Spleen (tissue), 13 donors: Measurements from ENCODE around the gene KANTR. TPM values are rescaled to one million over a fixed set of nuclear protein-coding genes. Genes with fewer than 3 reads are reported as not detected.

ENCODE experiments used
- DNase-seq: peaks from one replicate; pipeline ENCODE4 v3.0.0-alpha.2; 2020
- H3K27ac ChIP-seq, 8 donors: fragments of 200-600 bp; sonication (generic) in 7 of 8; 1 replicate in 4 of 8; 2 replicates in 4 of 8; pipeline versions ENCODE4 v1.5.0 to v1.8.0; 2016 to 2021; ENCODE audit warnings: inconsistent platforms in 4 of 8, mild to moderate bottlenecking in 4 of 8, moderate library complexity in 1 of 8
- H3K27me3 ChIP-seq, 7 donors: fragments of 200-600 bp; sonication (generic) in 6 of 7; replicated peaks in 1 of 7; 1 replicate in 4 of 7; 2 replicates in 3 of 7; pipeline versions ENCODE4 v1.5.0 to v1.8.0; 2016 to 2021; ENCODE audit warnings: inconsistent platforms in 3 of 7, mild to moderate bottlenecking in 1 of 7
- H3K36me3 ChIP-seq, 6 donors: fragments of 200-600 bp; sonication (generic) in 5 of 6; 1 replicate in 4 of 6; 2 replicates in 2 of 6; pipeline versions ENCODE4 v1.5.0 to v1.8.0; 2016 to 2021; ENCODE audit warnings: inconsistent platforms in 2 of 6
- H3K4me1 ChIP-seq, 6 donors: fragments of 200-600 bp; sonication (generic) in 5 of 6; 1 replicate in 3 of 6; 2 replicates in 3 of 6; pipeline versions ENCODE4 v1.5.0 to v1.8.0; 2016 to 2021; ENCODE audit warnings: inconsistent platforms in 3 of 6
- H3K4me3 ChIP-seq, 8 donors: fragments of 200-600 bp; sonication (generic) in 7 of 8; 1 replicate in 4 of 8; 2 replicates in 4 of 8; pipeline versions ENCODE4 v1.5.0 to v1.8.0; 2016 to 2021; ENCODE audit warnings: inconsistent platforms in 4 of 8, mild to moderate bottlenecking in 4 of 8, moderate library complexity in 2 of 8
- H3K9me3 ChIP-seq, 8 donors: fragments of 200-600 bp; sonication (generic) in 7 of 8; 1 replicate in 4 of 8; 2 replicates in 4 of 8; pipeline versions ENCODE4 v1.5.0 to v1.8.0; 2016 to 2021; ENCODE audit warnings: inconsistent platforms in 4 of 8
- CTCF ChIP-seq, 11 experiments: fragments of 200-600 bp in 7 of 11; fragments of 450-650 bp in 4 of 11; sonication (generic) in 4 of 11; IDR thresholded peaks in 8 of 11; conservative IDR thresholded peaks in 3 of 11; 1 replicate in 7 of 11; 2 replicates in 4 of 11; pipeline versions ENCODE4 v1.4.0 to v1.8.0; 2016 to 2021; ENCODE audit warnings: antibody characterized with exemption in 11 of 11, inconsistent platforms in 4 of 11, mild to moderate bottlenecking in 1 of 11
- POLR2A ChIP-seq, 3 donors: fragments of 450-650 bp; IDR thresholded peaks; one replicate each; pipeline ENCODE4 v1.5.1; 2017; ENCODE audit warnings: antibody characterized with exemption in 3 of 3, mild to moderate bottlenecking in 1 of 3
- POLR2AphosphoS5 ChIP-seq, 3 donors: sonication (generic); formaldehyde crosslinking; IDR thresholded peaks; one replicate each; pipeline ENCODE4 v1.5.1; 2017; ENCODE audit warnings: antibody characterized with exemption in 3 of 3
- WGBS, 5 donors: extraction: QIAGEN DNeasy Blood & Tissue Kit in 3 of 5; methylation state at CpG; one replicate each; pipeline versions ENCODE4 v1.1.5 to v1.1.7; 2013 to 2018; 5-methylcytosine and 5-hydroxymethylcytosine counted together
- intact Hi-C: fragments of 100-400 bp; cut with DNase I; formaldehyde crosslinking; loops from one replicate; pipeline ENCODE4 v1.15.0; 2023; ENCODE audit warnings: low total_unique reads
- long read RNA-seq, 2 donors: transcript quantifications; one replicate each; lab custom pipeline, GENCODE V29; 2026
- polyA plus RNA-seq, 3 donors: library from polyadenylated mRNA; stranded (reverse); fragments of 200-250 nt; gene quantifications; one replicate each; pipeline ENCODE4 v1.2.1, GENCODE V29; 2013
- total RNA-seq, 7 donors: library from RNA; depleted of rRNA in 3 of 7; stranded (reverse); fragments of >200 nt in 3 of 7; fragmentation: NEBNext Ultra II Directional in 4 of 7; extraction: Animal tissue kit (Norgen Biotek cat#: 25700) in 4 of 7; gene quantifications; one replicate each; pipeline versions ENCODE4 v1.1.0 to v1.2.1, GENCODE V29; 2016 to 2021
- donor health status: healthy with polysubstance abuse.
- donor health status: DM: no; HTN: no; CAD: no; lungs with moderate emphysema.
- donor health status: DM: no; HTN: no; CAD: no.
- donor health status: Bipolar disorder and iron deficiency.
- donor health status: healthy.
- donor health status: DM: no; HTN: no; CAD: no.
- donor health status: DM: yes; HTN: yes; CAD: no.

The KANTR gene, protein sequence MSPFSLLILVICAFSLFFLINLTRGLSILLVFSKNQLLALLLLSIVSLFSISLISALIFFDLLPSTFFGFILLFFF
- total RNA-seq, result 10 to 100 TPM; 14.0 to 34.5 (median 19.3) TPM
- polyA plus RNA-seq, result 1 to 10 TPM; 4.4 to 8.4 (median 6.1) TPM
- long read RNA-seq, donor 1, partial matches to known transcripts, result 7 of 7 reads
- long read RNA-seq, donor 1, other reads (novel, unspliced or antisense), result 0 of 7 reads
- long read RNA-seq, donor 2, result 0 reads

DNA sequence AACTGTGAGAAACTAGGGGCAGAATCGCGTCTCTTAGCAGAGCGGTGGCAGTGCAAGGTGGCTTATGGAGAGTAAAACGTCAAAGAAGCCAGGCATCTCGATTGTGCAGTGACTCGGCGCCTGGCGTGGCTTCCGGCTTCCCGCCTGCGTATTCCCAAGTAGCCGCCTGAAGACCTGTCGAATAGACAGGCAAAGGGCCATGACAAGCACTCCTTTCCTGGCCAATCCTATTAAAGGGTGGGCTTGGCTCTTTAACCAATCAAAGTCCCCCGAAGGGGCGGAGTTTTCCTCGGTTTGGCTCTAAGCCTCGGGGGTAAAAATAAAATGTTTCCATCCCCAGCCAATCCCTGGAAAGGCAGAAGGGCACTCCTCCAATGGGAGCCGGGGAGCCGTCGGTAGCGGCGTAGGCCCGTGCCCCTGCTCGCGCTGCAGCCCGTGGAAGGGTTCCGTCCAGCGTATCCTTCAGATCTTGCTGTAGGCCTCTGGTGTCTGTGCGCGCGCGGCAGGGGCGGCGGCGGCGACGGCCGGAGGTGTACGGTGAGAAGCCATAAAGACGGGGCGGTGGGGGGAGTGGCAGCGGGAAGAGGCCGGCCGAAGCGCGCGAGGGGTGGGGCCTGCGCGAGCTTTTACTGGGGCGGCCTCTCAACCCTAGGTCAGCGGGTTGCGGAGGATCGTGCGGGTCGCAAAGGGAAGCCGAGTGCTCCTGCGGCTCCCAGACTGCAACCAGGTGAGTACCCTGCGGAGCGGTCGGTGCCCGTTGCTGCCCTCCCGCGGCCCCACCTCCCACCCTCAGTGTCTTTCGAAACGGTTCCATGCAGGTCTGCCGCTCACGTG lies at the start of gene KANTR:
KANTR (plus strand) TSS at position 395 of the 834 bp plus-strand sequence. CDS start 30,131 bp downstream, outside the sequence.
- intact Hi-C loops, result no loop called here
- peak in 1 of 3 donors; percentile 41 for TF ChIP-seq POLR2A (IDR thresholded peaks at IDR 0.05)
- TF ChIP-seq POLR2AphosphoS5 (IDR thresholded peaks at IDR 0.05), result peak; percentile 84 to 91 (median 87)
- no peak for TF ChIP-seq CTCF (IDR thresholded peaks at IDR 0.05 in 8 of 11, conservative IDR thresholded peaks at IDR 0.05 in 3 of 11)
- DNase-seq, result peak; percentile 93
- peak within 1 kb of the TSS; percentile 55 to 88 (median 60) for H3K4me3 ChIP-seq
- H3K27me3 ChIP-seq, result no peaks in the 10 kb centered on the region
- no peaks in the 10 kb centered on the region for H3K9me3 ChIP-seq
- peak within 1 kb of the TSS; percentile 49 to 91 (median 88) for H3K27ac ChIP-seq
- peaks cover 0 to 32% (median 10%) of the 10 kb centered on the region in 6 donors for H3K4me1 ChIP-seq
- peaks cover 0 to 5% (median 0%) of the 10 kb centered on the region in 6 donors for H3K36me3 ChIP-seq
- 0 to 54% (median 5%) methylated on average over 34 to 67 of the region's 67 CpGs for WGBS, 5 donors

DNA sequence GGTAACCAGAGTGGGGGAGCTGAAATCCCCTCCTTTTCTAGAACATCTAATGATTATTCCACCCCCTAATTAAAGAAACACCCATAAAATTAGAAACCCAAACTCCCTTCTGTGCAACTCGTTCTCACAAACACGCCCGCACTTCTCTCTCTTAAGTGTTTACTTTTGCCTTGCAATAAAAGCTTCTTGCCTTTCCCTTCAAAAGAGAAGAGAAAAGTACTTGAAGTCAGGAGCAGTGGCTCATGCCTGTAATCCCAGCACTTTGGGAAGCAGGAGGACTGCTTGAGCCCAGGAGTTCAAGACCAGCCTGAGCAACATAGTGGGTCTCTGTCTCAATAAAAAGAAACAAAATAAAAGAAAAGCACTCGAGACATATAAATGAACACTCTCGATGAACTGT lies 48.9 kb upstream of the KANTR start:
- no peak overlapping the region for H3K27ac ChIP-seq
- no peaks in the 10 kb centered on the region for H3K36me3 ChIP-seq
- H3K9me3 ChIP-seq, result no peaks in the 10 kb centered on the region
- H3K4me1 ChIP-seq, result no peaks in the 10 kb centered on the region
- intact Hi-C loops, result no loop called here
- no peak for DNase-seq
- 76 to 95% (median 90%) methylated on average over 5 of the region's 5 CpGs for WGBS, 5 donors
- H3K4me3 ChIP-seq, result no peak overlapping the region
- TF ChIP-seq POLR2A (IDR thresholded peaks at IDR 0.05) (no peak), CTCF (IDR thresholded peaks at IDR 0.05 in 8 of 11, conservative IDR thresholded peaks at IDR 0.05 in 3 of 11) (no peak), POLR2AphosphoS5 (IDR thresholded peaks at IDR 0.05) (no peak)
- H3K27me3 ChIP-seq, result peaks cover 0 to 27% (median 0%) of the 10 kb centered on the region in 7 donors

- DNase-seq, result no peak
- TF ChIP-seq POLR2A (IDR thresholded peaks at IDR 0.05), result no peak
- no peak for TF ChIP-seq CTCF (IDR thresholded peaks at IDR 0.05 in 8 of 11, conservative IDR thresholded peaks at IDR 0.05 in 3 of 11)
- TF ChIP-seq POLR2AphosphoS5 (IDR thresholded peaks at IDR 0.05), result no peak
- 82 to 93% (median 91%) methylated on average over 6 of the region's 6 CpGs for WGBS, 5 donors
- Histone ChIP-seq H3K9me3 (no peaks in the 10 kb centered on the region), H3K27ac (no peak overlapping the region), H3K4me3 (no peak overlapping the region), H3K4me1 (no peaks in the 10 kb centered on the region), H3K36me3 (no peaks in the 10 kb centered on the region), H3K27me3 (peaks cover 0 to 24% (median 0%) of the 10 kb centered on the region in 7 donors)
- intact Hi-C loops, result no loop called here
Measured at GRCh38 chrX:53047228-53047627, 46.7 kb upstream of the KANTR start.
